Liver (tissue), 9 donors: ENCODE data around the gene CDX1. TPM values are rescaled to one million over a fixed set of nuclear protein-coding genes. Genes with fewer than 3 reads are reported as not detected.

Experiments used
- DNase-seq: peaks from one replicate; pipeline ENCODE4 v3.0.0-alpha.2; 2017; ENCODE audit warnings: low spot score
- H3K27ac ChIP-seq, 2 donors: one replicate each; pipeline ENCODE4 v1.7.0; 2013; ENCODE audit warnings: inconsistent platforms in 2 of 2, low read length in 2 of 2, control low read depth in 1 of 2, low read depth in 1 of 2, mild to moderate bottlenecking in 1 of 2
- H3K27me3 ChIP-seq, 4 donors: one replicate each; pipeline versions ENCODE4 v1.6.1 to v1.7.0; 2013; ENCODE audit warnings: low read length in 3 of 4, inconsistent platforms in 1 of 4, mild to moderate bottlenecking in 1 of 4, moderate library complexity in 1 of 4; ENCODE audit not compliant: control insufficient read depth in 4 of 4, insufficient read depth in 4 of 4
- H3K36me3 ChIP-seq, 4 donors: one replicate each; pipeline versions ENCODE4 v1.6.1 to v1.7.0; 2013; ENCODE audit warnings: low read length in 3 of 4, mild to moderate bottlenecking in 3 of 4, low read depth in 1 of 4, moderate library complexity in 1 of 4; ENCODE audit not compliant: control insufficient read depth in 4 of 4, insufficient read depth in 3 of 4
- H3K4me1 ChIP-seq, 4 donors: one replicate each; pipeline versions ENCODE4 v1.6.1 to v1.7.0; 2013; ENCODE audit warnings: low read length in 3 of 4, mild to moderate bottlenecking in 3 of 4, moderate library complexity in 1 of 4; ENCODE audit not compliant: control insufficient read depth in 4 of 4, insufficient read depth in 4 of 4
- H3K4me3 ChIP-seq, 3 donors: one replicate each; pipeline versions ENCODE4 v1.6.1 to v1.7.0; 2013; ENCODE audit warnings: low read length in 3 of 3, control low read depth in 1 of 3, low read depth in 1 of 3, mild to moderate bottlenecking in 1 of 3
- H3K9ac ChIP-seq, 2 donors: one replicate each; pipeline ENCODE4 v1.7.0; 2013; ENCODE audit warnings: low read length in 2 of 2, mild to moderate bottlenecking in 2 of 2, moderate library complexity in 2 of 2, control low read depth in 1 of 2, low read depth in 1 of 2
- H3K9me3 ChIP-seq, 4 donors: one replicate each; pipeline versions ENCODE4 v1.6.1 to v1.7.0; 2013; ENCODE audit warnings: low read length in 3 of 4; ENCODE audit not compliant: control insufficient read depth in 4 of 4
- ATF3 ChIP-seq: IDR thresholded peaks from 2 replicates; pipeline ENCODE4 v1.6.1; 2016; ENCODE audit warnings: antibody characterized with exemption
- CTCF ChIP-seq: fragments of 150-350 bp; IDR thresholded peaks from 2 replicates; pipeline ENCODE4 v1.5.1; 2017; ENCODE audit warnings: improper control_type of control experiment, low read depth, low read length; ENCODE audit not compliant: missing input control
- EGR1 ChIP-seq, 2 donors: IDR thresholded peaks; 2 replicates each; pipeline ENCODE4 v1.6.1; 2016 to 2018; ENCODE audit warnings: antibody characterized with exemption in 2 of 2, low read depth in 2 of 2
- FOXA1 ChIP-seq: IDR thresholded peaks from 2 replicates; pipeline ENCODE4 v1.6.1; 2016; ENCODE audit warnings: antibody characterized with exemption
- FOXA2 ChIP-seq: IDR thresholded peaks from 2 replicates; pipeline ENCODE4 v1.6.1; 2016; ENCODE audit warnings: antibody characterized with exemption
- GABPA ChIP-seq, 2 donors: IDR thresholded peaks in 1 of 2; conservative IDR thresholded peaks in 1 of 2; 2 replicates each; pipeline ENCODE4 v1.6.1; 2016; ENCODE audit warnings: antibody characterized with exemption in 2 of 2, mild to moderate bottlenecking in 1 of 2, moderate library complexity in 1 of 2
- HNF4A ChIP-seq, 2 donors: conservative IDR thresholded peaks; 2 replicates each; pipeline ENCODE4 v1.6.1; 2016; ENCODE audit warnings: antibody characterized with exemption in 2 of 2, mild to moderate bottlenecking in 2 of 2
- HNF4G ChIP-seq: IDR thresholded peaks from 2 replicates; pipeline ENCODE4 v1.6.1; 2016; ENCODE audit warnings: antibody characterized with exemption
- JUND ChIP-seq, 2 donors: IDR thresholded peaks; 2 replicates each; pipeline ENCODE4 v1.6.1; 2016; ENCODE audit warnings: antibody characterized with exemption in 2 of 2
- MAX ChIP-seq: IDR thresholded peaks from 2 replicates; pipeline ENCODE4 v1.6.1; 2016; ENCODE audit warnings: antibody characterized with exemption
- NR2F2 ChIP-seq: IDR thresholded peaks from 2 replicates; pipeline ENCODE4 v1.6.1; 2016; ENCODE audit warnings: antibody characterized with exemption
- RAD21 ChIP-seq, 2 donors: IDR thresholded peaks; 2 replicates each; pipeline ENCODE4 v1.6.1; 2016; ENCODE audit warnings: antibody characterized with exemption in 2 of 2, mild to moderate bottlenecking in 2 of 2
- REST ChIP-seq: IDR thresholded peaks from 2 replicates; pipeline ENCODE4 v1.6.1; 2016; ENCODE audit warnings: antibody characterized with exemption, mild to moderate bottlenecking
- RXRA ChIP-seq, 2 donors: IDR thresholded peaks; 2 replicates each; pipeline ENCODE4 v1.6.1; 2017 to 2018; ENCODE audit warnings: antibody characterized with exemption in 2 of 2, mild to moderate bottlenecking in 1 of 2
- SP1 ChIP-seq: IDR thresholded peaks from 2 replicates; pipeline ENCODE4 v1.6.1; 2018; ENCODE audit warnings: antibody characterized with exemption, mild to moderate bottlenecking
- TAF1 ChIP-seq: conservative IDR thresholded peaks from 2 replicates; pipeline ENCODE4 v1.6.1; 2016; ENCODE audit warnings: antibody characterized with exemption, mild to moderate bottlenecking
- YY1 ChIP-seq: IDR thresholded peaks from 2 replicates; pipeline ENCODE4 v1.6.1; 2016; ENCODE audit warnings: antibody characterized with exemption, mild to moderate bottlenecking
- ZBTB33 ChIP-seq: IDR thresholded peaks from 2 replicates; pipeline ENCODE4 v1.6.1; 2016; ENCODE audit warnings: antibody characterized with exemption
- WGBS: extraction: QIAGEN DNeasy Blood & Tissue Kit; methylation state at CpG from one replicate; pipeline ENCODE4 v1.1.7; 2013; 5-methylcytosine and 5-hydroxymethylcytosine counted together
- polyA plus RNA-seq, 2 donors: library from polyadenylated mRNA; stranded (reverse) in 1 of 2; unstranded in 1 of 2; fragments of 200-250 nt in 1 of 2; fragments of >200 nt in 1 of 2; fragmentation: Nextera tagmentation in 1 of 2; extraction: Ambion mirVana in 1 of 2; gene quantifications; one replicate each; pipeline versions ENCODE4 v1.2.1 to v1.2.3, GENCODE V29; 2013 to 2015
- total RNA-seq, 2 donors: library from RNA; depleted of rRNA; stranded (reverse); fragments of >200 nt; gene quantifications; one replicate each; pipeline ENCODE4 v1.2.3, GENCODE V29; 2014
- donor health status: healthy.
- donor health status: healthy.
- donor health status: healthy.
- donor health status: healthy.
- donor health status: healthy.

The CDX1 gene
- total and polyA plus RNA-seq, 4 donors = not detected

GRCh38 chr5:150184990-150185912 is 18.7 kb downstream of the CDX1 start:
- no peaks in the 10 kb centered on the region for H3K36me3 ChIP-seq
- peaks cover 8 to 32% (median 17%) of the 10 kb centered on the region in 4 donors for H3K4me1 ChIP-seq
- H3K4me3 ChIP-seq = no peak overlapping the region
- peak overlapping the region in 1 of 2 donors; percentile 38 for H3K27ac ChIP-seq
- H3K9me3 ChIP-seq = no peaks in the 10 kb centered on the region
- H3K27me3 ChIP-seq = peaks cover 0 to 5% (median 0%) of the 10 kb centered on the region in 4 donors
- WGBS = 41% methylated on average over 12 of the region's 12 CpGs
- DNase-seq = no peak
- H3K9ac ChIP-seq = no peak overlapping the region
- TF ChIP-seq HNF4A (conservative IDR thresholded peaks at IDR 0.05) = peak; percentile 93 to 95
- peak; percentile 96 for TF ChIP-seq SP1
- peak; percentile 85 for TF ChIP-seq HNF4G
- TF ChIP-seq FOXA2 = peak; percentile 44
- no peak for TF ChIP-seq NR2F2
- peak; percentile 61 to 76 for TF ChIP-seq RXRA (IDR thresholded peaks at IDR 0.05)
- TF ChIP-seq REST = peak; percentile 57
- no peak for TF ChIP-seq TAF1
- TF ChIP-seq ZBTB33 = no peak
- TF ChIP-seq ATF3 = no peak
- peak; percentile 65 for TF ChIP-seq MAX
- peak; percentile 85 for TF ChIP-seq YY1
- TF ChIP-seq RAD21 (IDR thresholded peaks at IDR 0.05) = peak in 1 of 2 donors; percentile 29
- no peak for TF ChIP-seq EGR1 (IDR thresholded peaks at IDR 0.05; ENCODE audit: low read depth in 2 of 2)
- TF ChIP-seq JUND (IDR thresholded peaks at IDR 0.05) = no peak
- no peak for TF ChIP-seq CTCF
- no peak for TF ChIP-seq GABPA (IDR thresholded peaks at IDR 0.05 in 1 of 2, conservative IDR thresholded peaks at IDR 0.05 in 1 of 2)
- peak; percentile 56 for TF ChIP-seq FOXA1
